Pons (tissue), 1 donor: ENCODE data around the gene RXYLT1.

Source experiments
- DNase-seq: peaks from one replicate; pipeline ENCODE4 v3.0.0-alpha.2; 2016; ENCODE audit warnings: low spot score

The RXYLT1 gene

DNA sequence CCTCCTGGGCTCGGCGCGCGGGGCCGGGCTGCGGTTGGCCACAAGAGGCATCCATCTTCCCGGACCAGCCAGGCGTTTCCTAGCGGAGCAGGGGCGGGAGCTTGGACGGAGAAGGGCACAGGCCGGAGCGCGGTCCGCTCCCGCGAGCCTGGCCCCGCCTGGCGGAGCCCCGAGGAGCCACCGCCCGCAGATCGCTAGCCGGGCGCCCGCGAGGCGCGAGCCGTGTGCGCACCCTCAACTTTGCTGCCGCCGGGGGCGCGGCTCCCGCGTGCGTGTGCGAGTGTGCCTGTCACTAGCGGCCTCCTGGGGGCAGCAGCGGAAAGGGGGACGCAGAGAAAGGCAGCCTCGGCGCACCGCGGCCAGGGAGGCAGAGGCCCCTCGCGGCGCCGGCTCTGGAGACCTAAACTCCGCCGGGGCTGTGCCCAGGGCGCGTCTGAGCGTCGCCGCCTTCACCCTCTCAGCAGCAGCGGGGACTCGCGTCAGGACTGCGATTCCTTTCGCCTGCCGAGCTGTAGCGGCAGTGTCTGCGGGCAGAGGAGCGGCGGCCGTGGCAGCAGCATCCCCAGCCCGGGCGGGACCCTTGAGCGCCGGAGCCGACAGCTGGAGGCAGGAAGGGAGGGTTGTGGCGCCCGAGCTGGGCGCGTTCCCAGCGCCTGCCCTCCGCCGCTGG, 64.1 kb downstream of the RXYLT1 start:
- peak; percentile 94 for DNase-seq

DNA sequence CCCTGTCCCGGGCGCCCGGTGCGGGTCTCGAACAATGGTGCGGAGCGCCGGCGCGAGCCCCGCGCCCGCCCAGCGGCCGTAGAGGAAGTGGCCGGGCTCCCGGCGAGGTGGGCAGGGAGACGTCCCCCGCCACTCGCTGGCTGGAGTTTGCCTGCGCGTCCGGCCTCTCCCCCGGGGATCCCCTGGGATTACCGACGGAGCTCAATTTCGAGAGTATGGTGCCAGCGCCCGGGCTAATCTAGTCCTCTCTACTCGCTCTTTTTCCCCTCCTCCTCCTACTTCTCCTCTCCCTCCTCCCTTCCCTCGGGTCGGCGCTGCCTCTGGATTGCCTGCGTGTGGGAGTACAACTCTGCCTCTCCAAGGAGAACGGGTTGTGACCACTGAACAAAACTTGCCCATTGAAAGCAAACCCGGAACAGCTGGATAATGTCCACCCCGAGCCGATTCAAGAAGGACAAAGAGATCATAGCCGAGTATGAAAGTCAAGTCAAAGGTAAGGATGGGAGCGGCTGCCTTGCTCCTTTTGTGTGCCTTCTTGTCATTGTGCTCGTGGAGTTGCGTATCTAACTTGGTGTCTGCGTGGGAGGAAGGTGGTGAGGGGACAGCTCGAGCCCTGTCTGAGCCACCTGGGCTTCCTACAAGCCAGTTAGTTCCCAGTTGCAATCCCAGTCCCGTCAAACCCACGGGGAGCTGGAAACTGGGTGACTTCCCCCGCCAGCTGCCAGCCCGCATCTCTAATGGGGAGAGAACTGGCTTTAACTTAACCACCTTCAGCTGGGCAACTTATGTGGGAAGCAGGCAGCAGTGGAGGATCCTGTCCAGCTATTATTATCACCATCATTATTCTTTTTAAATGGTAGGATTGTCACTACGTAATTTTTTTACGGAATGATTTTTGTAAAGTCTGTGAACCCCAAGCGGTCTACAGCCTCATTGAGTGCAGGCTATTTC, 65.0 kb downstream of the RXYLT1 start, which contains the start of gene SRGAP1:
TSS of gene SRGAP1 (plus strand) at position 310 of the 951 bp plus-strand sequence. CDS start at position 427, 117 bp downstream.
- peak; percentile 72 for DNase-seq

DNA sequence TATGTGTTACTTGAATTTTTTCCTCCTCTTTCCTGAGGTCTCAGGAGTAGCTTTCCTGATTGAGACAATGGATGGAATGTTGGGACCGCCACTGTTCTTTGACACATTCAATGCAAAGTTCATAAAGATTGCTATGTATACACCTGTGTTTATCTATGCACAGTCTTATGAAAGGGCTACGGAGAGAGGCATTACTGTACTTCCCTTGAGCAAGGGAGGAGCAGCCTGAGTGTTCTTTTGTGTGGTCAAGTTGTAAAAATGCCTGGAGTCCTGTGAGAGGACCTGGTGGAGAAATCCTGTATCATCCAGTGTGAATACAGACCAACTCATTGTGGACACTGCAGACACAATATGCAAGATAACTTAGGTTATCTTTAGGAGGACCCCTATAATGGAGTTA, 66.0 kb downstream of the RXYLT1 start:
- DNase-seq = peak; percentile 35

DNA sequence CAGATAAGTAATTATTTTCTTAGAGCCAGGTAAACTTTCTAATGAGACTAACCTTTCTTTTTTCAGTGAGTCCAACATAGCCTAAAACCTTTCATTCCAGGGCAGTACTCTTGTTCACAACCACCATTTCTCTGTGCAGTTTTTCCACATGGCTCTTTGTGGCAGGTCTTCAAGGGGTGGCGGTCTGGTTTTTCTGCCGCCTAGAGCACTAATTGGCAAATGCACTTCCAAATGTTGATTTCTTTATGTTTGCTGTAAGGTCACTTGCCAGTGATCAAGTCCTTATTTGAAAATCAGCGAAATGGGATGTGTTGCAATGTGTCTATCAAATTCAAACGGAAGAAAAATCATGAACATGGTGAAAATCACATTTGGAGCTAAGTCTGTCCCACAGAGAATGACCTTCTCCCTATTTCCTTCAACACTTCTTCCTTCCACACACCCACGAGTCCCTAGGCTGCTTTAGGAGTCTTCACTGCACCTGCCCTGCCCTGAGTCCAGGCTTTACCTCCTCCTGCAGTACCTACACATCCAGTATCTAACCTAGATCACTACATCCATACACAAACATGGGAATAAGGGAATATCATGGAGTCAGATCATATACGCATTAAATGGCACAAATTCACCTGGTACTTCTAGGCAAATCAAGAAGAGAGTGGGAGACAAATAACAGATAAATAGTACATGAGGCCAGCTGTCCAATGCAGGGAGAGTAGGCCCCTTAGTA, 66.7 kb downstream of the RXYLT1 start:
- DNase-seq = no peak

DNA sequence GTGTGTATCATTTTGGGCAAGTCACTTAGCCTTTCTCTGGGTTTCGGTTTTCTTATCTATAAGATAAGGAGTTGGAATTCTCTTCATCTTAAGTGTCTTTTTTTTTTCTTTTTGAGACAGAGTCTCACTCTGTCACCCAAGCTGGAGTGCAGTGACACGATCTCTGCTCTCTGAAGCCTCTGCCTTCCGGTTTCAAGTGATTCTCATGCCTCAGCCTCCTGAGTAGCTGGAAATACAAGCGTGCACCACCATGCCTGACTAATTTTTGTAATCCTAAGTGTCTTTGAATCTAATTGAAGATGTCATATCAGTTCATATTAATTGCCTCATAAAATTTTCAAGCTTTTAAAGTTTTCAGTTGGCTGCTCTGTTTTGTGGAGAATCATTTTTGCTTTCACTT, 68.7 kb downstream of the RXYLT1 start:
- DNase-seq = no peak

DNA sequence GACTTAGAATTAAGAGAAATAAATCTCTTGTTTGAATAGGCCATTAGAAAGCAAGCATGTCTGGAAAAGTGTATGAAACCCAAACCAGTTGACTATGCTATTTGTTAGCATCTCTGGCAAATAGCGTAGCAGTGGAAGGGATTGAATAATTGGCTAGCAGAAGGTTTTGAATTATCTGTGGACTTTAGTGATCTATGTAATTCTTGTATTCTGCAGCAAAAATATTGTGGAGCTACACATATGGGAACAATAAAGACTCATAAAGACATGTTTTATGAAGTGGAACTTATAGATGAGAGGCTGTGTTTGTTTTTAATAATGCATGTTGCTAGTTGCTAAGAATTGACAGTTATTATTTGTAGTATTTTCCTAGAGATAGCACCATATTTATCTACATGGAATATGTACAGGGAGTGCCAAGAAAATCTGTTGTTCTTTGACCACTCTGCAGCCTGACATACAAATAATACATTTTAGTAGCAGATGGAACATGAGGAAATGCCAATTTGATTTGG, 69.5 kb downstream of the RXYLT1 start:
- no peak for DNase-seq

DNA sequence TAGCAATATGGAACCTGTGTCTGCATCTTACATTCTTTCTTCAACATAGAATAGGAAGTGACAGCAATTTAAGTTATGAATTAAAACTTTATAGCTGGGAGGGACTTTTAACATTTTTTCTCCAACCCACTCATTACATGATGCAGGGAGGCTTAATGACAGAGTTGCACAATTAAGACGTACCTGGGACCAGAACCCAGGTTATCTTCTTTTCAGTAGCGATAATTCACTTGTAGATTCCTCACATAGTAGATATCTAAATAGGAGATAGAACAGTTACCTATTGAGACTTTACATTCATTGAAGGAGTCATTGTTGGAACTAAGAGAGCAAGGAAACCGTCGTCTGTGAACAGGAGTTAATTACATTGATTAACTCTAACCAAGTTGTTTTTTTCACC, 69.9 kb downstream of the RXYLT1 start:
- DNase-seq = no peak

DNA sequence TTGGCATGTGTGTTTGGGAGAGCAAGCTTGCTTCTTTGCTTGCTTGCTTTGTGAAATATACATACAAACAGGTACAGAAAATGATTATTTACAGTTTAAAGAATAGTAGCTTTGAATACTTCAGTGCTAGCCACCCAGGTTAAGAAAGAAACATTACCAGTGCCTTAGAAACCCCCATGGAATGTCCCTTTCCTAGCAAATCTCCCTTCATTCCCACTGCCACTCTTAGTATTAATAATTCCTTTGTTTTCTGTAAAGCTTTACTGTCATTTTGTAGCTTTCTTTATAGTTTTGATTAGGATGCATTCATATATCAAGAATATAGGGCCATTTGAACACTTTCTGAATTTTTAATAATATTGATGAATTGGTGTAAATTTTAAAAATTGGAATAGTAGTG, 74.3 kb downstream of the RXYLT1 start:
- DNase-seq = no peak

DNA sequence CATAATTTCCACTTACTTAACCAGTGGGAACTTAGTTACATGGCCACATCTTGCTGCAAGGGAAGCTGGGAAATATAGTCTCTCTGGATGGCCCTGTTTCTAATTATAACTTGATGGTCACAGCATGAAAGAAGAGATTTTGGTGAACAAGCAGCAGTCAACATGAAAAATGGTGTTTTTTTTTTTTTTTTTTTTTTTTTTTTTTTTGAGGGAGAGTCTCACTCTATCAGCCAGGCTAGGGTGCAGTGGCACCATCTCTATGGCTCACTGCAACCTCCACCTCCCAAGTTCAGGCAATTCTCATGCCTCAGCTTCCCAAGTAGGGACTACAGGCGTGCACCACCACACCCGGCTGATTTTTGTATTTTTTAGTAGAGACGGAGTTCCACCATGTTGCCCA, 75.6 kb downstream of the RXYLT1 start:
- DNase-seq = no peak

DNA sequence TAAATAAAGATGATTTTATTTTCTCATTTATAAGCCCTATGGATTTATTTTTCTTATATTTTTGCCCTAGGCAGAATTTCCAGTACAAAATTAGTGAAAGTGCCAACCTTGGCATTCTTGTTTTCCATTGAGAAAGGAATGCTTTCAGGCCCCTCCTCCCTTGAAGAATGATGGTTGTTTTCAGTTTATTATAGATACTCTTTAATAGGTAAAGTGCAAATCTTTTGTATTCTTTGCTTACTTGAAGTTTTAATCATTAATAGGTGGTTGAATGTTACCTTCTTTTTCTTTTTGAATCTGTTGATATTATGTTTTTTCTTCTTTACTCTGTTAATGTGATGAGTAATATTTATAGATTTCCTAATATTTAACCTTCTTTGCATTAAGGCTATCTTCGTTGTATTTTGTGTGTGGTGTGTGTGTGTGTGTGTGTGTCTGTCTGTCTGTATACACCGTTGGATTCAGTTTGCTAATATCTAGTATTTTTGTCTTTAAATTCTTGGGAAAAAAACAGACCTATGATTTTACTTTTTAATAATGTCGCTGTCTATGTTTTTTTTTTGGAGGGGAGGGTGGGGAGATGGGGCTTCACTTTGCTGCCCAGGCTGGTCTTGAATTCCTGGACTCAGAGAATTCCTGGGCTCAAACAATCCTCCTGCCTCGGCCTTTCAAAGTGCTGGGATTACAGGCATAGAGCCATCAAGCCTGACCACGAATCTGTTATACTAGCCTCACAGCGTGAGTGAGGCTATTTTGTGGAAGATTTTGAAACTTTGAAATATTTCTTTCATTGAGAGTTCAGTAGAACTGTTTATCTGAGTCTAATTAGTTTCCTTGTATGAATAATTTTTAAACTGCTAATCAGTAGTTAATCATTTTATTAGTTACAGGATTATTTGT, 78.3 kb downstream of the RXYLT1 start:
- DNase-seq = no peak
